ENCODE data around the gene ACKR2. TPM values are rescaled to one million over a fixed set of nuclear protein-coding genes. Genes with fewer than 3 reads are reported as not detected.

ACKR2 gene
- total and polyA plus RNA-seq, 2 experiments from 2014 or later: 0.35 TPM; not detected in 1

DNA sequence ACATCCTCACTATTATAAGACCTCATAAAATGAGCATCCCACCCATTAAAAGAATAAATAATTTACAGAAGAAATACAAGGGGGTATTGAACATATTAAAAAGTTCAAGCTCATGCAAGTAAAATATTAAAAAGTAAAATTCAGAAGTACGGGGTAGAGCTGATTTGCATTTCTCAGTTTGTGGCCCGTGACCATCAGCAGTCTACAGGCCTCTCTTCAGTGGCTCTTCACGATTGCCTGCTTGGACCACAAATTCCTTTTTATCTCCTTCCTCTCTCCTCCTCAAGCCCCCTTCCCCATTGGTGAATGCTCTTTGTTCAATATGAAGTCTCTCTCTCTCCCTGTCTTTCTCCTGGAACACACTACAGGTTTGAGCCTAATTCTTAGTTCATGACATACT is 47.3 kb downstream of the ACKR2 start (continued):
- TF ChIP-seq, protein P1, sequence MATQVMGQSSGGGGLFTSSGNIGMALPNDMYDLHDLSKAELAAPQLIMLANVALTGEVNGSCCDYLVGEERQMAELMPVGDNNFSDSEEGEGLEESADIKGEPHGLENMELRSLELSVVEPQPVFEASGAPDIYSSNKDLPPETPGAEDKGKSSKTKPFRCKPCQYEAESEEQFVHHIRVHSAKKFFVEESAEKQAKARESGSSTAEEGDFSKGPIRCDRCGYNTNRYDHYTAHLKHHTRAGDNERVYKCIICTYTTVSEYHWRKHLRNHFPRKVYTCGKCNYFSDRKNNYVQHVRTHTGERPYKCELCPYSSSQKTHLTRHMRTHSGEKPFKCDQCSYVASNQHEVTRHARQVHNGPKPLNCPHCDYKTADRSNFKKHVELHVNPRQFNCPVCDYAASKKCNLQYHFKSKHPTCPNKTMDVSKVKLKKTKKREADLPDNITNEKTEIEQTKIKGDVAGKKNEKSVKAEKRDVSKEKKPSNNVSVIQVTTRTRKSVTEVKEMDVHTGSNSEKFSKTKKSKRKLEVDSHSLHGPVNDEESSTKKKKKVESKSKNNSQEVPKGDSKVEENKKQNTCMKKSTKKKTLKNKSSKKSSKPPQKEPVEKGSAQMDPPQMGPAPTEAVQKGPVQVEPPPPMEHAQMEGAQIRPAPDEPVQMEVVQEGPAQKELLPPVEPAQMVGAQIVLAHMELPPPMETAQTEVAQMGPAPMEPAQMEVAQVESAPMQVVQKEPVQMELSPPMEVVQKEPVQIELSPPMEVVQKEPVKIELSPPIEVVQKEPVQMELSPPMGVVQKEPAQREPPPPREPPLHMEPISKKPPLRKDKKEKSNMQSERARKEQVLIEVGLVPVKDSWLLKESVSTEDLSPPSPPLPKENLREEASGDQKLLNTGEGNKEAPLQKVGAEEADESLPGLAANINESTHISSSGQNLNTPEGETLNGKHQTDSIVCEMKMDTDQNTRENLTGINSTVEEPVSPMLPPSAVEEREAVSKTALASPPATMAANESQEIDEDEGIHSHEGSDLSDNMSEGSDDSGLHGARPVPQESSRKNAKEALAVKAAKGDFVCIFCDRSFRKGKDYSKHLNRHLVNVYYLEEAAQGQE (IDR thresholded peaks at IDR 0.05; ENCODE audit: unreplicated experiment): no peak

- no peaks in the 10 kb centered on the region for H3K27me3 ChIP-seq (ENCODE audit: insufficient read depth)
- Mint-ChIP-seq H3K27me3 (ENCODE audit: insufficient read depth, low read depth, poor library complexity) (peaks cover 7% of the 10 kb centered on the region), H3K27ac (no peak overlapping the region), H3K4me3 (no peak overlapping the region), H3K36me3 (ENCODE audit: low read depth) (no peaks in the 10 kb centered on the region), H3K4me1 (no peaks in the 10 kb centered on the region), H3K9me3 (no peaks in the 10 kb centered on the region; the same call in 2 of the 3 replicates)
- no peaks in the 10 kb centered on the region for H3F3A ChIP-seq (replicated peaks; ENCODE audit: low read depth)
- no peak overlapping the region for H3K4me3 ChIP-seq
- H2AFZ ChIP-seq: no peak overlapping the region
- no peak for ATAC-seq
- no peak overlapping the region for H3K4me2 ChIP-seq
- H3K79me2 ChIP-seq (replicated peaks; ENCODE audit: insufficient read depth): no peaks in the 10 kb centered on the region
- H4K20me1 ChIP-seq (replicated peaks; ENCODE audit: insufficient read depth): no peaks in the 10 kb centered on the region
- no peak for DNase-seq (ENCODE audit: low spot score)
- H3K4me1 ChIP-seq (ENCODE audit: insufficient read depth): no peaks in the 10 kb centered on the region
- peaks cover 11% of the 10 kb centered on the region; the same call in 1 of the 2 replicates for H3K9me2 ChIP-seq (ENCODE audit: insufficient read depth)
- no peak overlapping the region for H3K27ac ChIP-seq (ENCODE audit: low read depth)
- no peaks in the 10 kb centered on the region for H3K36me3 ChIP-seq (ENCODE audit: insufficient read depth)
- TF ChIP-seq ZNF114 (CRISPR knock-in tag; IDR thresholded peaks at IDR 0.05) (no peak), ETS1 (IDR thresholded peaks at IDR 0.05) (no peak), NANOG (IDR thresholded peaks at IDR 0.05; ENCODE audit: borderline replicate concordance) (no peak), STAT1 (IDR thresholded peaks at IDR 0.05; ENCODE audit: unreplicated experiment) (no peak), EZH2phosphoT487 (IDR thresholded peaks at IDR 0.05; ENCODE audit: unreplicated experiment) (no peak), POLR2AphosphoS5 (IDR thresholded peaks at IDR 0.05; ENCODE audit: low read depth) (no peak), ZNF331 (CRISPR knock-in tag; IDR thresholded peaks at IDR 0.05; ENCODE audit: low read depth) (no peak), EZH2 (IDR thresholded peaks at IDR 0.05; ENCODE audit: low read depth, unreplicated experiment) (no peak), JUNB (IDR thresholded peaks at IDR 0.05; ENCODE audit: unreplicated experiment) (no peak)
- TF ChIP-seq, protein P2, sequence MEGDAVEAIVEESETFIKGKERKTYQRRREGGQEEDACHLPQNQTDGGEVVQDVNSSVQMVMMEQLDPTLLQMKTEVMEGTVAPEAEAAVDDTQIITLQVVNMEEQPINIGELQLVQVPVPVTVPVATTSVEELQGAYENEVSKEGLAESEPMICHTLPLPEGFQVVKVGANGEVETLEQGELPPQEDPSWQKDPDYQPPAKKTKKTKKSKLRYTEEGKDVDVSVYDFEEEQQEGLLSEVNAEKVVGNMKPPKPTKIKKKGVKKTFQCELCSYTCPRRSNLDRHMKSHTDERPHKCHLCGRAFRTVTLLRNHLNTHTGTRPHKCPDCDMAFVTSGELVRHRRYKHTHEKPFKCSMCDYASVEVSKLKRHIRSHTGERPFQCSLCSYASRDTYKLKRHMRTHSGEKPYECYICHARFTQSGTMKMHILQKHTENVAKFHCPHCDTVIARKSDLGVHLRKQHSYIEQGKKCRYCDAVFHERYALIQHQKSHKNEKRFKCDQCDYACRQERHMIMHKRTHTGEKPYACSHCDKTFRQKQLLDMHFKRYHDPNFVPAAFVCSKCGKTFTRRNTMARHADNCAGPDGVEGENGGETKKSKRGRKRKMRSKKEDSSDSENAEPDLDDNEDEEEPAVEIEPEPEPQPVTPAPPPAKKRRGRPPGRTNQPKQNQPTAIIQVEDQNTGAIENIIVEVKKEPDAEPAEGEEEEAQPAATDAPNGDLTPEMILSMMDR (conservative IDR thresholded peaks at IDR 0.05; ENCODE audit: low read depth in 2 of 2): no peak
- TF ChIP-seq, protein P1 (IDR thresholded peaks at IDR 0.05; ENCODE audit: unreplicated experiment): no peak
Measured at GRCh38 chr3:42864321-42864950, 55.2 kb downstream of the ACKR2 start.

Data from GM23338 (cell line).